GM19324 (cell line): ENCODE results near the gene FAM170B.

Source experiments
- ATAC-seq: cut with Tn5 transposase; IDR thresholded peaks from one replicate; pipeline ENCODE4 v1.9.1; 2021; ENCODE audit warnings: mild to moderate bottlenecking, moderate library complexity; ENCODE audit not compliant: unreplicated experiment, low FRiP score

FAM170B gene

DNA sequence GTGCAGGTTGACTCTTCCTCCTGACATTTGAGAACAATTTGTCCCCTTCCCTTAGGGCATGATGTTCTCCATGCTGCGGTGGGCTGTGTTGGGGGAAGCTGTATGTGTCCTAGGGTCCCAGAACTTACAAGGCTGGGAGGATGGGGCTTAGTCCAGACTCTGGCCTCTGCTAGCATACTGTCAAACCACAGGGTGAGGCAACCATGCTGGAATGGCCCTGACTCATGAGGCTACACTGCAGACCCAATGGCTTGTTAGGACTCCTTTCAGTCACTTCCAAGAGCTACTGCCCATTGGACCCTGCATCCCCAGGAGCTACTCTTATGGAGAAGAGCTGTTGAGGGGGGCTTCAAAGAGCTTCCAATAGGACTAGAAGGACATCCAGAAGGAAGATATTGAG, 20.1 kb upstream of the FAM170B start:
- no peak for ATAC-seq

GRCh38 chr10:49153115-49153514, 19.3 kb upstream of the FAM170B start:
- no peak for ATAC-seq

DNA sequence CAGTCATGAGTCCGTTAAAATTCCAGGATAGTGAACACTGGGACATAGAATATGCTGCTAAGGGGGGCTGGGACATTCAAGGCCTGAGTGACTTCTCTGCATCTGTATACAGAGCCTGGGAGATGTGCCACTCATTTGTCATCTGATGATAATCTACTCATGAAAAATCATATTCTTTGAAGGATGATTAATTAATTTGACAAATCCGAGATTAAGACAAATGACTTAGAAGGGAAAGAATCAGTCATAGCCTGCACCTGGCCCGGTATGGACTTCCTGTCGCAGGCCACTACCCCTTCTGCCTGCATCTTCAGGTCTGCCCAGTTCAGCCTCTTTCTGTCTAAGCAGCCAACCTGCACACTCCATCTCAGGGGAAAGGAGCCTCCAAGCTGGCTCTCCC, 18.8 kb upstream of the FAM170B start:
- no peak for ATAC-seq

DNA sequence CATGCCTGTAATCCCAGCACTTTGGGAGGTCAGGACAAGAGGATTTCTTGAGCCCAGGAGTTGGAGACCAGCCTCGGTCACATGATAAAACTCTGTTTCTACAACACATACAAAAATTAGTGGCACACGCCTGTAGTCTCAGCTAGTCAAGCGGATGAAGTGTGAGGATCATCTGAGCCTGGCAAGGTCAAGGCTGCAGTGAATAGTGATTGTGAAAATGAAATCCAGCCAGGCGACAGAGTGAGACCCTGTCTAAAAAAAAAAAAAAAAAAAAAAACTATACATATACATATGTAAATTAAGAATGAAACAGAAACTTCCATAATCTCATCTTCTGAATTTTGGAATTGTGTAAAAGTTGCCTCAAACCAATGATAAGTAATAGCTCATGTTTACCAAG, 18.2 kb upstream of the FAM170B start:
- ATAC-seq, result no peak

DNA sequence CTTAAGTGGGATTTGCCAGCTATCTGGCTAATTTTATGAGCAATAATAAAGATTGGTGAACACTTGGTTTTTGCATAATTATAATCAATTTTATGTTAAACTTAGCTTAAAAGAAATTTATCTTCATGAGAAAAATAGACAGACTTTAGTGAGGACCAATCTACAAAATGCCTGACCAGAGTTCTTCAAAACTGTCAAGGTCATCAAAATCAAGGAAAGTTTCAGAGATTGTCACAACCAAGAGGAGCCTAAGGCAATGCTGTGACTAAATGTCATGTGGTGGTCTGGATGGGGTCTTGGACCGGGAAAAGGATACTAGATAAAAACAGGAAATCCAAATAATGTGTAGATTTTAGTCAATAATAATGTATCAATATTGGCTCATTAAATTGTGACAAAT, 17.7 kb upstream of the FAM170B start:
- ATAC-seq, result no peak

- ATAC-seq, result no peak
Observed at GRCh38 chr10:49151025-49151445, 17.2 kb upstream of the FAM170B start.

DNA sequence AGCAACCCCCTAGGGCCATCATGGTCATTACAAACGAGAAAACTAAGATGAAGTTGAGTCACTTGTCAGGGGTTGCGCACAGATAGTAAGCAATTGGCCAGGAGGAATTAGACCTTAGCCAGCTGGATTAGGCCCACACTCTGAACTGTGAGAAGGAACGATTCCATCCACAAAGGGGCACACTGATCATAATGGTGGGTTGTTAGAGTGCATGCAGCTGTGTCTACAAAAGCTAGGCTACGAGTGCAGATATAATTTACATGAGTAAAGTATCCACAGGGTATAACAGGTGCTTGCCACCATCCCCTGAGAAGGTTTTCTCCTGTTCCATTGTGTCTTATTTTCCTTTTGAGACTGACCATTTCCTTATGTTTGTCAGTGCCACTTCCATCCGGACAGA, 16.6 kb upstream of the FAM170B start:
- no peak for ATAC-seq

DNA sequence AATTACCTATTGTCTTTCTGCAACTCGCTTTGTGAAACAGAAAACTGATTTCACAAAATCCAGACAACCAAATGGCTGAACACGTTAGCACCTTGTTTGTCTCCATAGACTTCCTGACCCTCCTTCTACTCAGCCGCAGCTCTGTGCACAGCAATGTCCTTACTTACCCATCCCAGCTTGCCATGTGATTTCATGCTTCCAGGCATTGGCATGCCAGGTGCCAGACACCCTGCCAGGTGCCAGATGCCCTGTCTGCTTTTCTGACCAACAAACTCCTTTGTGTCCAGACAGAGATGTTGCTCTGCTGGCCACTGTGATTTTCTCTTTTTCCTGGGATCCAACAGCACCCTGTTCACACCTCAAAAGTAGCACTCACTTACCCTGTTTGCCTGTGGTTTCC, 16.1 kb upstream of the FAM170B start:
- no peak for ATAC-seq

DNA sequence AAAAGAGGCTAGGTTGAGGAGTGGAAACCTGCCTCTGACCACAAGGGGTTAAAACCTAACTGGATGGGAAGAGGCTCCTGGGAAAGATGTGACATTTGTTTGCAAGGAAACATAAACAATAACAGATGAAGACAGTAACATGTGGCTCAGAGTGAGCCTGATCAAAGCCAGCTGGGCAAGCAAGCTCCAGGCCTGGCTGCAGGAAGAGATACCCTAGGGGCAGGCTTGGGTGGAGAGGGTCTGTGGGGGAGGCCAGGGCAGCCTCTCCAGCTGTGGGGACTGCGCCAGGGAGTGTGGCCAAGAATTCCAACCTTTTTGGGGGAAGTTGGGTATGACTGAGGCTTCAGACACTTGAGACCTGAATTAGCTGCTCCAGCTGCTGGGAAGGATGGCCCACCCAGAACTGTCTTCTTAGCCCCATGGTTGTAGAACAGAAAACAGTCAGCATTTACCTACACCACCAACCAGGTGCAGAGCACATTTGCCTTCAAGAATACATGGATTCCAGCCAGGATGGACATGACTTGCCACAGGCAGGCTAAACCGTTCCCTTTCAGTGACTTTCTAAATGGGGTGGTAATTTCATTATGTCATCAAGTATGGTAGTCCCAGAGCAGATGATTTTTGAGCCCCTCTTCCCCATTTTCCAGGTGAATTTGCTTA, 10.4 kb upstream of the FAM170B start:
- no peak for ATAC-seq

GRCh38 chr10:49143249-49143648, 9.4 kb upstream of the FAM170B start:
- ATAC-seq, result no peak

DNA sequence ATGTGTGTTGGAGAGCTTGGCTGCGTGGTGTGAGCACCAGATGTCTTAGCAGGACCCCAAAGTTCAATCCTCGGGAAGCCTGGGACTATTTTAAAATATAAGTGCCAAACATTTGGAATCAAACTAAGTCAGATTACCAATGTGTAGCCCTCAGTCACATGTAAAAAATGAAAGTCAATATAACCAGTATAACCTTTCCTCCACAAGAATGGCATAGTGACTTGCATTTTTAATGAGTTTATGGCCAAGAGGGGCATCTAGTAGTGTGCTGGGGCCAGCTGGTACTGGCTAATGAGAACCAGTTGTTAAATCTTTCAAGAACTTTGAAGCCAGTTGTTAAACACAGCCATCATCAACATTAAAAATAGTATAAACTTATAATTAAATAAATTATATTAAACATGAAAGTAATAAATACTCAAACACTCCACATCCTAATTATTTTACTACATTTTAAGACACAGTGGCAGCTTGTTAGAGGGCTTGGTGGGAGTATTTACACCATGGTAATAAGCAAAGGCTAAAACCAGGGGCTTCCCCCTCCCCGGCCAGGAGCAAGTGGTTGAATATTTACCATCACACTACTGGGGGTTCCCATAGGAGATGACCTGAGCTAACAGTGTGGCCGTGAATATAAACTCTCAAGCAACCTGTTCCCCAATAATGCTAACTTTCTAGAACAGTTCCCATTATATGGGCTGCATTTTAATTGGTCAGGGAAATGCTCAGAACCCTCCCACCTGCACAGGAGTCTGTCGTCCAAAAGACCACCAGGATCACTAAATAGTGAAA, 7.9 kb upstream of the FAM170B start:
- peak; percentile 43 for ATAC-seq

GRCh38 chr10:49140304-49141177, 6.7 kb upstream of the FAM170B start:
- no peak for ATAC-seq

- ATAC-seq, result no peak
Observed at GRCh38 chr10:49139846-49140195, 6.0 kb upstream of the FAM170B start.

GRCh38 chr10:49139028-49139845, 5.4 kb upstream of the FAM170B start:
- ATAC-seq, result no peak

DNA sequence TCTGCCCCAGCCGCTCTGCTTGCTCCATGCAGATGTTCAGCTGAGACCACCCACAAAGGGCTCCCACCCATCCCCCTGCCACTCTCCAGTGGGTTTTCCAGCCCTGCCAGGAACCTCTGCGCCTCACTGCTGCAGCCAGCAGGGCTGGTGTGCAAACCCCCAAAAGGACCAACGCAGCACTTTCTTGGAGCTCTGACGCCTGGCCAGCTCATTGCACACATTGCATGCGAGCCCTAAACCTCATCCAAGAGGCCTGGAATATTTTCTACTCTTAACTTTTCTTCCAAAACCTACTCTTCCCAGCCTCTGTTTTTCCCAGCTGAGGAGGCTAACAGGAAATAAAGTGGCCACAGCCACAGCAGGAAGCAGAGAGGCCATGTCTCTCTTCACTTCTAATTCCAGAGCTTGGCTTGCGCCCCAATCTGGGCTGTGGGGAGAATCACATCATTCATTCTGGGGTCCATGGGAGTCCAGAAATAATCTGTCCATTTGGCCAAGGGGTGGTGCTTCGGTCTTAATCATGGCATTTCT, 4.6 kb upstream of the FAM170B start:
- no peak for ATAC-seq

- ATAC-seq, result no peak
Observed at GRCh38 chr10:49136525-49136924, 2.7 kb upstream of the FAM170B start.

DNA sequence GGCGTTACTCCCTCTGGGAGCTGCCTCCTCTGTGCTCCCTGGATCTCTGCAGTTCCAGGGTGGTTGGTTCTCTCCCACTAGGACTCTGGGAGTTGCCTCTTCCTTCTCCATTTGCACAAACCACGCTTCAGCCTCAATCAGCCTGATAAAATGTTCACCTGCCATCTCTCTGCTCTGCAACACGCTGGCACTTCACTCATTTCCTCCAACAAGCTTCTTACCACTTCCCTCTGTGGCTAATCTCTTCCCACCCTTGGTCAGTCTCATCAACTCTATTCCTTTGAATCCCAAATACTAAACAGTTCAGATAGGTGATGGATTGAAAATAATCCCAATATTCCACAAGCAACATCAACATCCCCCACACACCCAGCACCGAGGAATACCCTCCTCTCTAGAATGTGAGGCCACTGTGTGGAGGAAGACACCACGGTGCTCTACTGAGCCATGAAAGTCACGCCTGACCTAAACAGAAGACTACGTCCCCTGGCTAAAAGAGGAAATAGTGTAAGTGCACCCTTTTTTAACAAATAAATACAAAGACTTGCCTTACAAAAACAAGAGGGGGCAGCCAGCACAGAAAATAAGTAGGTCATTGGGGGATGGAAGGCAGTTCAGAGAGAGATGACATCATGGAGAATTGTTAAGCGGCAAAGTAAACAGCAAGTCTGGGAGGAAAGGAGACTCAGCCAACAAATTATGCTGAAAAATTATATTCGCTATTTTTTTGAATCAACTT, 1.9 kb upstream of the FAM170B start:
- ATAC-seq, result no peak

DNA sequence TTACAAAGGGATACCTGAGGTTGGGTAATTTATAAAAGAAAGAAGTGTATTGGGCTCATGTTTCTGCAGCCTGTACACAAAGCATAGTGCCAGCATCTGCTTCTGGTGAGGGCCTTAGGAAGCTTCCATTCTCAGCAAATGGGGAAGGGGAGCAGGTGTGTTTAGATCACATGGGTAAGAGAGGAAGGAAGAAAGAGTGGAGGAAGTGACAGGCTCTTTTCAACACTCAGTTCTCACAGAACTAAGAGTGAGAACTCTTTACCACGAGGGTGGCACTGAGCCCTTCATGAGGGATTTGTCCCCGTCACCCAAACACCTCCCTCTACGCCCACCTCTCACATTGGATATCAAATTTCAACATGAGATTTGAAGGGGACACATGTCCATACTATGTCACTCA, 506 bp upstream of the FAM170B start:
- ATAC-seq, result no peak

GRCh38 chr10:49132362-49132737, 1.5 kb downstream of the FAM170B start:
- ATAC-seq, result no peak
